ENCODE measurements around the gene MAPKAPK2.
"Not testable (repeated sequence)": the region's sequence is repeated elsewhere in the genome, so short reads cannot be mapped to it uniquely, and the experiment has no call there.

Gene MAPKAPK2

GRCh38 chr1:206778031-206778430, 93.3 kb downstream of the MAPKAPK2 start:
- DNase-seq (ENCODE audit: low read depth): no peak

- not testable (repeated sequence) for DNase-seq (ENCODE audit: low read depth)
Observed at GRCh38 chr1:206778911-206779310, 94.2 kb downstream of the MAPKAPK2 start.

GRCh38 chr1:206779638-206780037, 94.9 kb downstream of the MAPKAPK2 start:
- no peak for DNase-seq (ENCODE audit: low read depth)

- DNase-seq (ENCODE audit: low read depth): no peak
Observed at GRCh38 chr1:206782448-206782847, 97.7 kb downstream of the MAPKAPK2 start.

GRCh38 chr1:206783506-206783905, 98.8 kb downstream of the MAPKAPK2 start:
- DNase-seq (ENCODE audit: low read depth): no peak

All from stromal cell of bone marrow (primary cell).